Measurements from ENCODE around the gene KDM2B. TPM values are rescaled to one million over a fixed set of nuclear protein-coding genes. Genes with fewer than 3 reads are reported as not detected.

The KDM2B gene
- total and polyA plus RNA-seq, 2 of the 8 experiments (the other 6 are each of a cell fraction or from before 2014, with no cell fraction given) = 111 to 162 TPM

- TF ChIP-seq EZH2 (IDR thresholded peaks at IDR 0.05; ENCODE audit: low read depth, low read length, severe bottlenecking) (no peak), GABPA (IDR thresholded peaks at IDR 0.05; ENCODE audit: borderline replicate concordance, insufficient read depth, low read length) (no peak), SIX5 (IDR thresholded peaks at IDR 0.05; ENCODE audit: low read depth, low read length) (no peak), FOSL1 (IDR thresholded peaks at IDR 0.05; ENCODE audit: insufficient read depth, low read depth, low read length) (no peak)
Observed at GRCh38 chr12:121523741-121524140, 57.1 kb downstream of the KDM2B start (continued).
